HG02642 (cell line): ENCODE data around the gene ZNF135.

ENCODE experiments used
- ATAC-seq: cut with Tn5 transposase; IDR thresholded peaks from one replicate; pipeline ENCODE4 v1.9.1; 2021; ENCODE audit warnings: mild to moderate bottlenecking; ENCODE audit not compliant: unreplicated experiment, poor library complexity

Gene ZNF135

DNA sequence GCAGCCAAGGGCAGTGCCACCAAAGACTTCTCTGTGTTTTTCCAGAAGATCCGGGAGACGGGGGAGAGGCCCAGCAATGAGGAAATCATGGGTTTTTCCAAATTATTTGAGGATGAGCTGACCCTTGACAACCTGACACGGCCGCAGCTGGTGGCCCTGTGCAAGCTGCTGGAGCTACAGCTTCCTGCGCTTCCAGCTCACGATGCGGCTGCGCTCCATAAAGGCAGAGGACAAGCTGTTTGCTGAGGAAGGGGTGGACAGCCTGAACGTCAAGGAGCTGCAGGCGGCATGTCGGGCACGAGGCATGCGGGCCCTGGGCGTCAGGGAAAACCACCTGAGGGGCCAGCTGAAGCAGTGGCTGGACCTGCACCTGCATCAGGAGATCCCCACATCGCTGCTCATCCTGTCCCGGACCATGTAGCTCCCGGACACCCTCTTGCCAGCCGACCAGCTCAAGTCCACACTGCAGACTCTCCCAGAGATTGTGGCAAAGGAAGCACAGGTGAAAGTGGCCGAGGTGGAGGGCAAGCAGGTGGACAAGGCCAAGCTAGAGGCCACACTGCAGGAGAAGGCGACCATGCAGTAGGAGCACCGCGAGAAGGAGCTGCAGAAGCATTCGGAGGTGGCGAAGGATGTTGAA is 13.6 kb upstream of the ZNF135 start:
- no peak for ATAC-seq

DNA sequence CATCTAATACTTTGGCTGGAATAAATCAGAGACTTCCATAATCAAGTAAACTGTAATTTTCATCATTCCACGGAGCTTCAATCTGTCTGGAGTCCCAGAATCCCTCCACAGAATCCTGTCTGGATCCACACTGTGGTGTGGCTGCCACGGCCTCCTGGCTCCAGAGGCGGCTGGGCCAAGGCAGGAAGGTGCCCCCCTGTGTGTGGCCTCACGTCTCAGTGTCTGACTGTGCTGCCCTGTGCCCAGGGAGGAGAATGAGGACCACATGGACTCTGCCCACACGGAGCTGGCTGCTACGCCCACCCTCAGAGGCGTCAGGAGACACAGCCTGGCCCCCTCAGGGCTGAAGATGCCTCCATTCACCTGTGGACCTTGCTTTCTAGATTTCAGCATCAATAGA is 12.2 kb upstream of the ZNF135 start:
- ATAC-seq, result no peak

DNA sequence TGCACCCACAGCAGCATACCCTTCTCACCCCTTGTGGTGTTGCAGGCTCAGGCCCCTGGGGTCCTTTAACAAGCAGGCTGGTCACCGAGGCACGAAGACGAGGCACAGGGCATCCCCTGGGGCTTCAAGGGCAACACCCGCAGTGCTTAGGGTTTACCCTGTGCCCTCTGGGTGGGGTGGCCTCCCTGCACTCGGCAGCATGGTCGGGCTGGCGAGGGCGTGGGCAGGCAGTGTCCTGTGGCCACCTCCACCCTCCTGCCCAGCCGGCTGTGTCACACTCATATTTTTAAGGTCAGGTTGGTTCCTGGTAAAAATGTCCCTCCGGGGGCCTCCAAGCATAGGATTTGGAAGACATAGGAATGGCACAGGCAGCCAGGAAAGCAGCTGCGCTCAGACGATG is 11.4 kb upstream of the ZNF135 start:
- ATAC-seq, result no peak

DNA sequence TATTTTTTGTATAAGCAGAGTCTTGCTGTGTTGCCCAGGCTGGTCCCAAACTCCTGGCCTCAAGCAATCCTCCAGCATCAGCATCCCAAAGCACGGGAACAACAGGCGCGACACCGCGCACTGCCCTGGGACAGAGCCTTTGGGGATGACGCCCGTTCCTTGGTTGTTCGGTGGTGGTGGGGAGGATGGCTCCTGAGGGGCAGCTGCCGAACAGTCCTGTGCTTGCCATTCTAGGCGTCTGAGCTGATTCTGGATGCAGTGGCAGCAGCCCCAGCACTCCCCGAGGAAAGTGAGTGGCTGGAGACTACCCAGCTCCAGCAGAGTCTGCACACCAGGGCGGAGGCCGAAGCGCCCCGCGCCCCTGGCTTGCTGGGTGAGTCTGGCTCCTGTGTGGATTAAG is 6.8 kb upstream of the ZNF135 start:
- ATAC-seq, result no peak

DNA sequence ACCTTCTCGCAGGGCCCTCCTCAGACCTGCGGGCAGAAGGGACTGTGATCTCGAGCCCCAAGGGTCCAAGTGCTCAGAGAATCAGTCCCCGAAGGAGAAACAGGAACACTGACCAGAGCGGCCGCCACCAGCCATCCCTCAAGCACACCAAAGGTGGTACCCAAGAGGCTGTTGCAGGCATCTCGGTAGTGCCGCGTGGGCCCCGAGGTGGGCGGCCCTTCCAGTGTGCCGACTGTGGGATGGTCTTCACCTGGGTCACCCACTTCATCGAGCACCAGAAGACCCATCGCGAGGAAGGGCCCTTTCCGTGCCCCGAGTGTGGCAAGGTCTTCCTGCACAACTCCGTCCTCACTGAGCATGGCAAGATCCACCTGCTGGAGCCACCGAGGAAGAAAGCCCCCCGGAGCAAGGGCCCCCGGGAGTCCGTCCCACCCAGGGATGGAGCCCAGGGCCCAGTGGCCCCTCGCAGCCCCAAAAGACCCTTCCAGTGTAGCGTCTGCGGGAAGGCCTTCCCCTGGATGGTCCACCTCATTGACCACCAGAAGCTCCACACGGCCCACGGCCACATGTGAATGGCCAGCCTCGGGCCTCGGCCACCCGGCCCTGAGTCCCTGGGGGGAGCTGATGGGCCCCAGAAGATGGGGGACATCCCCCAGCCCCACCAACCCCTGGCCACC is 5.5 kb upstream of the ZNF135 start:
- no peak for ATAC-seq

DNA sequence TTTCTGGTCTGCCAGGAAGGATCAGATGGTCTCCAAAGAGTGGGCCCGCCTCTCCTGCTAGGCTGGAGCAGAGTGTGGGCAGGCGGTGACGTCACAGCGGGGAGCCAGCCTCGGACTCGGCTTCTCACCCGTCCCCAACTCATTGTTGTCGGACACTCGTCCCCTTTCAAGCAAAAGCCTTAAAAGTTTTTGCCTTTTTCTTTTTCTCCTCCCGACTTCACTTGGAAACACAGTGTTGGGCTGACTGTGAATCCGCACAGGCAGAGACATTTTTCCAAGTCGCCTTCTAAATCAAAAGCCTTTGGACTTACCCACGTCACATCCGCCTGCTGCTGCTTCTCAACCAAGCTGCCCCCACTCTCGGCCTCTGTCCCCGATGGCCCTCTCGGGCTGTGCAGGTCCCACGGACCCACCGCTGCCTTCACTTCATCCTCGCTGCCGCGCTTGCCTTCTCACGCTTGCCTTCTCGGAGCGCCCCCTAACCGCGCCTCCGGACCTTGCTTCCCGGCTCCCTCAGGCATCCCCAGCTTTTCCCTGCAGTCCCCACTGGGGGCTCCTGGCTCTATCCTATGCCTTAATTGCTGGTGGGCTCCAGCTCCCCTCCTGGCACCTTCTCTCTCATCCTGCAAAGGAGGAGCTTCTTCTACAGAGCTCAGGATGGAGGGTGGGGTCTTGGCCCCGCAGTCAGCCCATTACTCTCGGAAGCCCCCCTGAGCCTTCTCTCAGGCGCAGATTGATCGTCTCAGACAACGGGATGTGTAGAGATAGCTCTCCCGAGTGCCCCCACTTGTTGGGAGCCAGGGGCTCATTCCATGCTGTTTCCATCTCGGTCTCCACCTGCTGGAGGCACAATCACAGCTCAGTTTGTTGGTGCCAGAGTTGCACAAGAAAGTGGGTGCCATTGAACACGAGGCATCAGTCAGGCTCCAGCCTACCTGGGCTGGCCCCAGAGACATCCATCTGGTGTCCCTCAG is 3.9 kb upstream of the ZNF135 start:
- no peak for ATAC-seq

DNA sequence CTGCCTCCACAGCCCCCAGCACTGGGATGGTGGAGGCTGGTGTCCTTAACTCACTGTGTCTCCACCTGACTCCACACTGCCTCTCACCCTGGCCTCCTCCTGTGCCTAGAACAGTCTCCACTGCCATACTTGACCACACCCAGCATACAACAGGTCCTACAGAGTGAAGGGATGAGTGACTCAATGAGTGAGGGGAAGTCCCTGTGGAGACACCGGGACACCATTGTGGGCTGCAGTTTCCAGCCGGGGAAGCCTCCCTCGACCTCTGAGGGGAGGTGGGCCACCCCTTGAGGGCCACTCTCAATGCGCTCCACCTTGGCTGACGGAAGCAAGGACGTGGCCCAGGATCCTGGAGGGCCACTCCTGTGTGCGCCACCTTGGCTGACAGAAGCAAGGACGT is 2.8 kb upstream of the ZNF135 start:
- no peak for ATAC-seq

DNA sequence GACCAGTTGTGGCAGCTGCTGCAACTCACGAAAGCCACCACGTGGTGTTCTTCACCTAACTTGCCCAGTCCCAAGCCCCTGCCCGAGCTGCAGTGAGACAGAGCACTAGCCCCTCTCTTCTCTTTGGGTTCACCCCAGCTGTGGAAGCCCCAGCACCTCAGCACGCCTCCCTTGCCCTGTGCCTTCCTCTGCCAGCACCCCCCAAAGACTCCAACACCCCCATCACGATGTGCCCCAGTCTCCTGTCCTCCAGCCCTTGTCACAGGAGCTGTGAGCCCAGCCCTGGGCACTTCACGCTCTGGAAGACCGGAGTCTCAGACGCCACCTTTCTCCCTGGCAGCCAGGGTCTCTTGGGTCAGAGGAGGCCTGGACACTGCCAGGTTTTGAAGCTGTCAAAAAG is 2.2 kb upstream of the ZNF135 start:
- no peak for ATAC-seq

DNA sequence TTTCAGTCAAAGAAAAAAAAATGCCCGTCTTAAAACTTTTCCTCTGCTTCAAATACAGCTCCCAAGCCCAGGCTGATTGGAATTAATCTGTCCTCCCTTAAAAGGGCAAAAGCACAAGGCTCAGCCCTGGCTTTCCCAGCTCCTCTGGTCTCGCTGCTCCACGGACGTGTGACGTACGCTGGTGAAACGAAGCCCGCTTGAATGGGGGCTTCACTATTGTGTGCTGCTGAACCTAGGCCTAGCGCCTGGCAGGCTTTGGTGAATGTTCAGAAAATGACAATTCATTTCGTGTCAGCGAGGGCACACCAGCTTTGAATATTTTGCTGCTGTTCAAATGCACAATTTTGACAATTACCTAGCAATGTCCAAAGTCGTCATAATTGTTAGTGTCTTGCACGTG is 615 bp upstream of the ZNF135 start:
- no peak for ATAC-seq

DNA sequence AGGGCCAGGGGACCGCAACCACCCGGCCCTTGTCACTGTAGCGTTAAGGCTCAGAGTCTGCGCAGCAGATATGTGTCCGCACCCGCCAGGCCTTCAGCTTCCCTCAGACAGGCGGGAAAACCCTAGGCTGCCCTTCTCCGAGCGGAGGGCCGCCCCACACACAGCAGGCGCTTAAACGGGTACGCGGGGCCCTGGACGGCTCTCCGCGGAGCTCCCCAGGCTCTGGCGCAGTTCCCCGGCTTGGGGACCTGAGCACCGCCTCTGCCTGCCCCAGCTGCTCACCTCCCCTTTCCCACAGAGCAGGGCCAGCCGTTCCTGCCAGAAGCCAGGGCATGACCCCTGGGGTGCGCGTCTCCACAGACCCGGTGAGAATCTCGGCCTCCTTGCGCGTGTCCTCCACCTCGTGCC is 593 bp downstream of the ZNF135 start:
- ATAC-seq, result no peak

DNA sequence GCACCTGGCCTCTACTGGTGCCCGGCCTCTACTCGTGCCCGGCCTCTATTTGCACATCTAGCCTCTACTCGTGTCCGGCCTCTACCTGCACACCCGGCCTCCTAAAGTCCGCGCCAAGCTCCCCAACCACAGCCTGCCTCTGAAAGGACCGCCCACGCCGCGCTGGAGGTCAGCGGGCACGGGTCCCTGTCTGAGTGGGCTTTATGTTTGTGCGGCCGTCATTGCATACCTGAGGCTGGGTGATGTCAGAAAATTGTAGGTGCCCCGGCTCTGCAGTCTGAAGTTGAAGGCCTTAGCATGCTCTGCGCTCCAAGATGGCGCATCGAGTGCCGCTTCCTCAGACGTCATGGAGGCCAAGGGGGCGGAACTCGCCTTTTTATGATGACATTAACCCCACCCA is 1.1 kb downstream of the ZNF135 start:
- ATAC-seq, result no peak

DNA sequence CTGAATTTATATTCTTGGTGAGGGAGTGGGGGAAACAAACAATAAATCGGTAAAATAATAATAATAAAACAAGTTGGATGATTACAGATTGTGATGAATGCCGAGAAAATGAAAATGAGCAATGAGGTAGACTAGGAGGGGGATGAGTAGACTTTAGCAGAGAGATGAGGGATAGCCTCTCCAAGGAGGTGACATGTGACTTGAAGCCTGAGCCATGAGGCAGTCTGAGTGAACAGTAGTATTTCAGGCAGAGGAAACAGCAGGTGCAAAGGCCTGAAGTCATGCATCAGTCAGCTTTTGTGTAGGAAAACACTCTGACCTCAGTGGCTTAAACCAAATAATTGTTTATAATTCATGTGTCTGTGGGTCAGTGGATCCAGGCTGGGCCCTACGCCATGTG is 4.6 kb downstream of the ZNF135 start:
- no peak for ATAC-seq

DNA sequence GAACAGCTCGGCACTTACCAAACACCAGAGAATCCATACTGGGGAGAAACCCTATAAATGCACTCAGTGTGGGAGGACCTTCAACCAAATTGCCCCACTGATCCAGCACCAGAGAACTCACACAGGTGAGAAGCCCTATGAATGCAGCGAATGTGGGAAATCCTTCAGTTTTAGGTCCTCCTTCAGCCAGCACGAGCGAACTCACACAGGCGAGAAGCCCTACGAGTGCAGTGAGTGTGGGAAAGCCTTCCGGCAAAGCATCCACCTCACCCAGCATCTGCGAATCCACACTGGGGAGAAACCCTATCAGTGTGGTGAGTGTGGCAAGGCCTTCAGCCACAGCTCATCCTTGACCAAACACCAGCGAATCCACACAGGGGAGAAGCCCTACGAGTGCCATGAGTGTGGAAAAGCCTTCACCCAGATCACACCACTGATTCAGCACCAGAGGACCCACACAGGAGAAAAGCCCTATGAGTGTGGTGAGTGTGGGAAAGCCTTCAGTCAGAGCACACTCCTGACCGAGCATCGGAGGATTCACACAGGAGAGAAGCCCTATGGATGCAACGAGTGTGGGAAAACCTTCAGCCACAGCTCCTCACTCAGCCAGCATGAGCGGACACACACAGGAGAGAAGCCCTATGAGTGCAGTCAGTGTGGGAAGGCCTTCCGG is 8.3 kb downstream of the ZNF135 start:
- ATAC-seq, result no peak

DNA sequence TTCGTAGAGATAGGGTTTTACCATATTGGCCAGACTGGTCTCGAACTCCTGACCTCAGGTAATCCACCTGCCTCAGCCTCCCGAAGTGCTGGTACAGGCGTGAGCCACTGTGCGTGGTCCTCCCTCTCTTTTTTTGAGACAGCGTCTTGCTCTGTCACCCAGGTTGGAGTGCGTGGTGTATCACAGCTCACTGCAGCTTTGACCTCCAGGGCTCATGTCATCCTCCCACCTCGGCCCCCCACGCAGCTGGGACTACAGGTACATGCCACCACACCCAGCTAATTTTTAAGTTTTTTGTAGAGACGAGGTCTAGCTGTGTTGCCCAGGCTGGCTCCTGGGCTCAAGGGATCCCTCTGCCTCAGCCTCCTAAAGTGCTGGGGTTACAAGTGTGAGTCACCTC is 20.7 kb downstream of the ZNF135 start:
- no peak for ATAC-seq

DNA sequence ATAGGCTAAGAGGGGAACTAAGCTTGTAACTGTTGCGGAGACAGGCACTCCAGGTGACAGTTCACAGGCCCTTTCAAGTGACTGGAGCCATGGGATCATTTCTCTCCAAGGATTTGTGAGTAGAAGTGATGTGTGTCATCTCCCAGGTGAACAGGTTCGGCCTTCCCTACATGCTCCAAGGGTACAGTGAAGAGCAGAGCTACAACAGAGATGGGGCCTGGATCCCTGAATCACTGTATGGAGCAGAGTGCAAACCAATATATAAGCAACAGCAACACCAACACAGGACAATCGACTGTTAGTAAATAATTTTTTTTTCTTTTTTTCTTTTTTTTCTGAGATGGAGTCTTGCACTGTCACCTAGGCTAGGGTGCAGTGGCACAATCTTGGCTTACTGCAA is 23.9 kb downstream of the ZNF135 start:
- ATAC-seq, result no peak

DNA sequence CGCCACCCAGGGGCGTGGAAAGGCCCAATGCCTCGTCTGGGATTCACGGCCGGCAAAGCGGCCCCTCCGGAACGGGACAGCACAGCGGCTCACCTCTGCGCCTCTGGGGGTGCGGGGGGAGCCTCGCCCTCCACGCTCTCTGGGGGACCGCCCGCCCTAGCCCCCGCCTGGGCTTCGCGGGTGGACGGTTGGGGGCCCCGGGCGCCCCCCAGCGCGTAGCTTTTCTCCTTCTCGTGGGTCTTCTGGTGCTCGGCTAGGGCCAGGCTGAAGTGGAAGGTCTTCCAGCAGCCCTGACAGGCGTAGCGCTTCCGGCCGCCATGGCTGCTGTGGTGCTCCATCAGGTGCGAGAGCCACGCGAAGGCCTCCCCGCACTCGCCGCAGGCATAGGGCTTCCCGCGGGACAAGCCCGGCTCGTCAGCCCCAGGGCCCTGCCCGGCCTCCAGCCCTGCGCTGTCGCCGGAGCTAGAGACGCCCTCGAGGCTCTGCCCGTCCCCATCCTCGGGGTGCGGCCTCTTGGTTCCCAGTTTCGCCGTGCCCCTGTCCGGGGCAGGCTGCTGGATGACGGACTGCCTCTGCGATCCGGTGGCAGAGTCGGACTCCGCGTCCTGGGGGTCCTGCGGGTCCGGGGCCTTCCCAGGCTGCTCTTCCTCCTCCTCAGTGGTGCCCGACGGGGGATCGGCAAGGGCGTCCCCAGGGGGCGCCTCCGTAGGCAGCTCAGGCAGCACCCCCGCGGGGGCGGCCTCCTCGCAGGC is 25.7 kb downstream of the ZNF135 start:
- no peak for ATAC-seq

DNA sequence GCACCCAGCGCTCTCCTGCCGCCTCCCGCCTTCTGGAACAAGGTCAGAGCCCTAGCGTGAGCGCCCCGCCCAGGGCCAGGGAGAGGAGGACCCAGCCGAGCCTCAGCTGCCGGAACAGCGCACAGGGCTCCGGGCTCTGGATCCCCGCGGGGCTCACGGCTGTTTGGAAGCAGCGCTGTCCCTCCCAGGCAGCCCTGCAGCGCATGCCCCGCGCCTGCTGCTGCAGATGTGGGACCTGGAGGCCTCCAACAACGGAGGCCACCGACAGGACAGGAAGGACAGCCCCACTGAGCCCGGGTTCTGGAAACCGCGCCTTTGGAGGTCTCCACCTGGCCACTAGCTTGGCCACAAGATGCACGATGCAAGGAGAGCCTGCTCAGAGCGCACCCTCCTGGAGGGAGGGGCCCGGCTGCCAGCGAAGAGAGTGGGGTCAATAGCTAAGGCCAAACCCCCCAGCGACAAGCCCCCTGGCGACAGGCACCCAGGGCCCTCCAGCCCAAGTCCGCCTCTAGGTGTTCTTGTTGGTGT is 26.3 kb downstream of the ZNF135 start:
- no peak for ATAC-seq

DNA sequence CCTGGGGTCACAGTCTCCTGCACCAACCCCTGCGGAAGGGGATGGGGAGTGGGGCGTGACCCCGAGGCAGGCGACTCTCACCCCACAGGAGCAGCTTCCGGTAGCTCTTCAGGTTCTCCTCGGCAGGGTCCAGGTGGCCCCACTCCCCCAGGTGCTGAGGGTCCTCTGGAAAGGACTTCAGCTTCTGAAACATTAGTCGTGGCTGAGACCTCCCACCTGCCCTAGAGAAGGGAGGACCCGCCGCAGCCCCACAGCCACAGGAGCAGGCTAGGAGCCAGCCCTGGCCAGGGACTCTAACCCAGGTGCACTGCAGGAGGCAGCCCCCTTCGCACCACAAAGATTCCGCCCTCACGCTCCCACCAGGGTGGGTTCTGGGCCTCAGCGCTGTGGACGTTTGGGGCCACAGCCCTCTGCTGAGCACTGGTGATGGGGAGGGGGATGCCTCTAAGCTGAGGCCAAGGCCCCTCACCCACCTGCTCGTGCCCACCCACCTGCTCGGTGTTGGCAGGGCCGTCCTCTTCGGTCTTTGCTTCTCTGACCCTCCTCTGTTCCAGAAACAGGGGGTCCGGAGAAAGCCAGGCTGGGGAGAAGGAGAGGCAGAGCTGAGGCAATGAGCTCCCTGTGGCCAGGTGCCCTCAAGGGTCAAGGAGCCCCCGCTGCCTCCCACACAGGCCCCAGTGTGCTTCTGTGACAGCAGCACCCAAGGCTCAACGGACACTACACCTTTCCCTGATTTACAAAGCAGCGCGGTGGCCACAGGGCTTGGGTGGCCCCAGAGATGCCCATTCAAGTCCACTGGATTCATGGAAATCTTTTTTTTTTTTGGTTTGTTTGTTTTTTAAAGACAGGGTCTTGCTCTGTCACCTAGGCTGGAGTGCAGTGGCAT is 28.0 kb downstream of the ZNF135 start:
- ATAC-seq, result no peak

DNA sequence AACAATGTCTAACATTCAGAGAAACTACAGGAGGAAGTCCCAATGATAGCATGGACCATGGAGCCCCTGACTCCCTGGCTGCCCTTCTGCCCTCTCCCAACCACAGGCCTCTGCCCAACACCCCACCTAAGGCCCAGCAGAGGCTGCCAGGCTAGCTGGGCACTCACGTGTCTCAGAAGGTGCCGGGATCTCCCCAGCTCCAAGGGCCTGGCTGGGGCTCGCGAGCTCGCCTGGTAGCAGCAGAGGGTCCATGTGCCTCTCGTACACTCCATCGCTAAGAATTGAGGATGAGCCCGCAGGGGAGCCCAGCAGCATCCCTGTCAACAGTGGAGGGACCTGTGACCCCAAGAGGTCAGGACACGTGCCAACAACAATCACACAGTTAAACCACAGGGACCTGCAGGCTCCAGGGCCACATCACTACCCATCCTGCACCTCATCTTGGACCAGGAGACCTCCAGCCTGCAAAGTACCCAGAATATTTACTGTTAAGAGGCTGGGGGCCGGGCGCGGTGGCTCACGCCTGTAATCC is 29.5 kb downstream of the ZNF135 start:
- ATAC-seq, result no peak
